Suprapubic skin (tissue), 3 donors: ENCODE data around the gene MPZ.

ENCODE experiments used
- CTCF ChIP-seq, 2 donors: fragments of 200-600 bp in 1 of 2; fragments of 450-650 bp in 1 of 2; sonication (generic) in 1 of 2; IDR thresholded peaks; one replicate each; pipeline ENCODE4 v1.5.1; 2016 to 2019; ENCODE audit warnings: antibody characterized with exemption in 2 of 2, mild to moderate bottlenecking in 1 of 2, moderate library complexity in 1 of 2
- EP300 ChIP-seq: sonication (generic); formaldehyde crosslinking; IDR thresholded peaks from one replicate; pipeline ENCODE4 v1.6.1; 2017; ENCODE audit warnings: antibody characterized with exemption
- POLR2A ChIP-seq, 2 donors: fragments of 450-650 bp; IDR thresholded peaks; one replicate each; pipeline ENCODE4 v1.6.1; 2017; ENCODE audit warnings: antibody characterized with exemption in 2 of 2, mild to moderate bottlenecking in 2 of 2, moderate library complexity in 2 of 2

DNA sequence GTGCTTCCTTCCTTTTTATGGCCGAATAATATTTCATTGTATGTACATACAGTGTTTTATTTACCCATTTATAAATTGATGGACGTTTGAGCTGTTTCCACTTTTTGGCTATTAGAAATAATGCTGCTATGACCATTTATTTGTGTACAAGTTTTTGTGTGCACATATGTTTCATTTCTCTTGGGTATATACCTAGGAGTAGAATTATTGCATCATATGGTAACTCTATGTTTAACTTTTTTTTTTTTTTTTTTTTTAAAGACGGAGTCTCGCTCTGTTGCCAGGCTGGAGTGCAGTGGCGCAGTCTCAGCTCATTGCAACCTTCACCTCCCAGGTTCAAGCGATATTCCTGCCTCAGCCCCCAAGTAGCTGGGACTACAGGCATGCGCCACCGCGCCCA is 23.4 kb upstream of the MPZ start:
- TF ChIP-seq CTCF (IDR thresholded peaks at IDR 0.05) (no peak), EP300 (no peak), POLR2A (IDR thresholded peaks at IDR 0.05) (no peak)
